Erythroblast (primary cell): ENCODE measurements around the gene IRF2.

Experiments used
- GATA1 ChIP-seq: IDR thresholded peaks from 2 replicates; pipeline ENCODE4 v1.6.1; 2011; ENCODE audit warnings: low read depth, mild to moderate bottlenecking, control low read depth, low read length, moderate library complexity
- POLR2A ChIP-seq: IDR thresholded peaks from 2 replicates; pipeline ENCODE4 v1.6.1; 2011; ENCODE audit warnings: mild to moderate bottlenecking, low read length

GRCh38 chr4:184503869-184504300, 29.5 kb upstream of the IRF2 start:
- no peak for TF ChIP-seq POLR2A
- TF ChIP-seq GATA1 = no peak
